Breast epithelium (tissue), 4 donors: ENCODE measurements around the gene DHX40. TPM values are rescaled to one million over a fixed set of nuclear protein-coding genes. Genes with fewer than 3 reads are reported as not detected.
A peak's percentile ranks its signal among the peaks of the same experiment; 100 is the strongest.

ENCODE experiments used
- DNase-seq, 2 donors: peaks; one replicate each; pipeline ENCODE4 v3.0.0-alpha.2; 2019; ENCODE audit warnings: low spot score in 2 of 2
- H3K27ac ChIP-seq, 2 donors: fragments of 200-600 bp; sonication (generic) in 1 of 2; one replicate each; pipeline ENCODE4 v1.5.1; 2016 to 2019; ENCODE audit warnings: mild to moderate bottlenecking in 1 of 2
- H3K27me3 ChIP-seq, 2 donors: fragments of 200-600 bp; sonication (generic) in 1 of 2; one replicate each; pipeline versions ENCODE4 v1.5.1 to v1.6.0; 2017 to 2019; ENCODE audit warnings: control low read depth in 1 of 2, mild to moderate bottlenecking in 1 of 2
- H3K36me3 ChIP-seq: fragments of 200-600 bp; one replicate; pipeline ENCODE4 v1.5.1; 2019
- H3K4me1 ChIP-seq, 2 donors: fragments of 200-600 bp; sonication (generic); one replicate each; pipeline ENCODE4 v1.5.1; 2016 to 2019; ENCODE audit warnings: control low read depth in 1 of 2
- H3K4me3 ChIP-seq, 3 donors: fragments of 200-600 bp; sonication (generic); 1 replicate in 2 of 3; 2 replicates in 1 of 3; pipeline ENCODE4 v1.5.1; 2016 to 2019; ENCODE audit warnings: mild to moderate bottlenecking in 3 of 3, moderate library complexity in 2 of 3
- H3K9me3 ChIP-seq, 2 donors: fragments of 200-600 bp; sonication (generic) in 1 of 2; one replicate each; pipeline ENCODE4 v1.5.1; 2016 to 2019; ENCODE audit warnings: control low read depth in 1 of 2
- CTCF ChIP-seq, 3 donors: fragments of 450-650 bp; IDR thresholded peaks; one replicate each; pipeline ENCODE4 v1.5.1; 2016 to 2017; ENCODE audit warnings: antibody characterized with exemption in 3 of 3, mild to moderate bottlenecking in 3 of 3, moderate library complexity in 3 of 3
- POLR2A ChIP-seq: fragments of 450-650 bp; IDR thresholded peaks from one replicate; pipeline ENCODE4 v1.6.1; 2016; ENCODE audit warnings: antibody characterized with exemption, mild to moderate bottlenecking, moderate library complexity
- POLR2AphosphoS5 ChIP-seq, 3 donors: sonication (generic); formaldehyde crosslinking; IDR thresholded peaks; one replicate each; pipeline ENCODE4 v1.6.1; 2017; ENCODE audit warnings: antibody characterized with exemption in 3 of 3
- intact Hi-C: fragments of 100-400 bp; cut with DNase I; formaldehyde crosslinking; loops from one replicate; pipeline ENCODE4 v1.15.1; 2023; ENCODE audit warnings: low total_unique reads
- total RNA-seq, 3 donors: library from RNA; depleted of rRNA; stranded (reverse); fragments of >200 nt; gene quantifications; one replicate each; pipeline ENCODE4 v1.1.0, GENCODE V29; 2016

DHX40 gene
- total RNA-seq, 3 donors from 2014 or later, result 48.5 to 60.9 (median 56.3) TPM

- Histone ChIP-seq H3K27ac (peak overlapping the region; percentile 98 to 99), H3K4me3 (peak overlapping the region; percentile 74 to 94 (median 76)), H3K36me3 (no peaks in the 10 kb centered on the region), H3K4me1 (peaks cover 0 to 16% of the 10 kb centered on the region in 2 donors), H3K27me3 (no peaks in the 10 kb centered on the region), H3K9me3 (no peaks in the 10 kb centered on the region)
- TF ChIP-seq POLR2AphosphoS5 (IDR thresholded peaks at IDR 0.05) (no peak), CTCF (IDR thresholded peaks at IDR 0.05) (no peak), POLR2A (no peak)
- DNase-seq, result no peak
- intact Hi-C loops, result no loop called here
Observed at GRCh38 chr17:59619035-59619297, 53.6 kb downstream of the DHX40 start.

GRCh38 chr17:59619298-59620063, 54.1 kb downstream of the DHX40 start, which contains the start of gene CLTC:
TSS of gene CLTC (plus strand) at chr17:59619895. CDS start at chr17:59620132, 237 bp downstream.
- intact Hi-C loops, result no loop called here
- no peaks in the 10 kb centered on the region for H3K36me3 ChIP-seq
- no peaks in the 10 kb centered on the region for H3K9me3 ChIP-seq
- TF ChIP-seq POLR2A, result peak; percentile 86
- peak; percentile 98 to 100 (median 98) for TF ChIP-seq POLR2AphosphoS5 (IDR thresholded peaks at IDR 0.05)
- peak in 1 of 3 donors; percentile 23 for TF ChIP-seq CTCF (IDR thresholded peaks at IDR 0.05)
- H3K27ac ChIP-seq, result peak within 1 kb of the TSS; percentile 98 to 99
- H3K27me3 ChIP-seq, result no peaks in the 10 kb centered on the region
- peaks cover 0 to 19% of the 10 kb centered on the region in 2 donors for H3K4me1 ChIP-seq
- DNase-seq, result peak; percentile 88 to 93
- H3K4me3 ChIP-seq, result peak within 1 kb of the TSS; percentile 74 to 94 (median 76)

- Histone ChIP-seq H3K36me3 (no peaks in the 10 kb centered on the region), H3K9me3 (no peaks in the 10 kb centered on the region), H3K4me3 (peak overlapping the region; percentile 74 to 94 (median 76)), H3K4me1 (peaks cover 0 to 19% of the 10 kb centered on the region in 2 donors), H3K27me3 (no peaks in the 10 kb centered on the region), H3K27ac (peak overlapping the region; percentile 98 to 99)
- intact Hi-C loops, result no loop called here
- no peak for DNase-seq
- TF ChIP-seq POLR2AphosphoS5 (IDR thresholded peaks at IDR 0.05), result no peak
- no peak for TF ChIP-seq POLR2A
- no peak for TF ChIP-seq CTCF (IDR thresholded peaks at IDR 0.05)
Observed at GRCh38 chr17:59620064-59620359, 54.6 kb downstream of the DHX40 start.

- H3K27me3 ChIP-seq, result no peaks in the 10 kb centered on the region
- intact Hi-C loops, result no loop called here
- no peak for DNase-seq
- peak overlapping the region; percentile 74 to 94 (median 76) for H3K4me3 ChIP-seq
- H3K4me1 ChIP-seq, result peaks cover 0 to 19% of the 10 kb centered on the region in 2 donors
- no peaks in the 10 kb centered on the region for H3K9me3 ChIP-seq
- peak overlapping the region; percentile 98 to 99 for H3K27ac ChIP-seq
- no peaks in the 10 kb centered on the region for H3K36me3 ChIP-seq
- TF ChIP-seq POLR2AphosphoS5 (IDR thresholded peaks at IDR 0.05), result no peak
- TF ChIP-seq CTCF (IDR thresholded peaks at IDR 0.05), result no peak
- no peak for TF ChIP-seq POLR2A
Observed at GRCh38 chr17:59620518-59621259, 55.3 kb downstream of the DHX40 start.

- intact Hi-C loops, result no loop called here
- H3K27ac ChIP-seq, result no peak overlapping the region
Observed at GRCh38 chr17:59621771-59622170, 56.4 kb downstream of the DHX40 start.

More at GRCh38 chr17:59621771-59622170, 56.4 kb downstream of the DHX40 start:
- Histone ChIP-seq H3K4me3 (peak overlapping the region; percentile 74 to 94 (median 76)), H3K27me3 (no peaks in the 10 kb centered on the region), H3K36me3 (no peaks in the 10 kb centered on the region), H3K9me3 (no peaks in the 10 kb centered on the region), H3K4me1 (peaks cover 0 to 19% of the 10 kb centered on the region in 2 donors)
- DNase-seq, result no peak
- TF ChIP-seq POLR2A (no peak), CTCF (IDR thresholded peaks at IDR 0.05) (no peak)
